ENCODE measurements around the gene SPRR2G.
"Not testable (repeated sequence)": the region's sequence is repeated elsewhere in the genome, so short reads cannot be mapped to it uniquely, and the experiment has no call there.

Gene SPRR2G

GRCh38 chr1:153113416-153113815 is 37.3 kb downstream of the SPRR2G start, which contains the start of gene SPRR2F:
SPRR2F (minus strand) TSS chr1:153113516; CDS start chr1:153112733, 783 bp downstream.
- no peak for DNase-seq (ENCODE audit: low read depth, low spot score)

GRCh38 chr1:153112454-153112853 is 38.2 kb downstream of the SPRR2G start:
- DNase-seq (ENCODE audit: low read depth, low spot score) = not testable (repeated sequence)

GRCh38 chr1:153100245-153100644 is 50.4 kb downstream of the SPRR2G start:
- no peak for DNase-seq (ENCODE audit: low read depth, low spot score)

Measured in brain pericyte (primary cell).